Stomach (tissue), 9 donors: Measurements from ENCODE around the gene SFXN5. TPM values are rescaled to one million over a fixed set of nuclear protein-coding genes. Genes with fewer than 3 reads are reported as not detected.

Experiments used
- DNase-seq, 2 donors: peaks; one replicate each; pipeline versions ENCODE4 v3.0.0 to v3.0.0-alpha.2; 2013 to 2019
- H3K27ac ChIP-seq, 5 donors: fragments of 200-600 bp in 4 of 5; sonication (generic) in 4 of 5; one replicate each; pipeline ENCODE4 v1.5.1; 2013 to 2019; ENCODE audit warnings: mild to moderate bottlenecking in 1 of 5, moderate library complexity in 1 of 5
- H3K27me3 ChIP-seq, 3 donors: fragments of 200-600 bp; sonication (generic); one replicate each; pipeline ENCODE4 v1.5.1; 2017 to 2019; ENCODE audit warnings: mixed run types in 1 of 3
- H3K36me3 ChIP-seq, 4 donors: fragments of 200-600 bp; sonication (generic); 1 replicate in 3 of 4; 2 replicates in 1 of 4; pipeline ENCODE4 v1.5.1; 2016 to 2019
- H3K4me1 ChIP-seq, 4 donors: fragments of 200-600 bp; sonication (generic); one replicate each; pipeline ENCODE4 v1.5.1; 2016 to 2019
- H3K4me3 ChIP-seq, 4 donors: fragments of 200-600 bp; sonication (generic) in 3 of 4; one replicate each; pipeline ENCODE4 v1.5.1; 2016 to 2019; ENCODE audit warnings: mild to moderate bottlenecking in 1 of 4
- H3K9me3 ChIP-seq, 4 donors: fragments of 200-600 bp; sonication (generic); one replicate each; pipeline ENCODE4 v1.5.1; 2016 to 2019
- EP300 ChIP-seq: sonication (generic); formaldehyde crosslinking; IDR thresholded peaks from one replicate; pipeline ENCODE4 v1.6.1; 2017; ENCODE audit warnings: antibody characterized with exemption
- POLR2A ChIP-seq, 4 donors: fragments of 450-650 bp; IDR thresholded peaks; one replicate each; pipeline ENCODE4 v1.6.1; 2016; ENCODE audit warnings: antibody characterized with exemption in 4 of 4, control low read depth in 2 of 4, mild to moderate bottlenecking in 1 of 4, moderate library complexity in 1 of 4
- POLR2AphosphoS5 ChIP-seq, 3 donors: sonication (generic); formaldehyde crosslinking; IDR thresholded peaks; one replicate each; pipeline ENCODE4 v1.6.1; 2016; ENCODE audit warnings: antibody characterized with exemption in 3 of 3
- whole genome bisulfite sequencing, 5 donors: extraction: QIAGEN DNeasy Blood & Tissue Kit in 3 of 5; methylation state at CpG; one replicate each; pipeline versions ENCODE4 v1.1.5 to v1.1.7; 2013 to 2018; 5-methylcytosine and 5-hydroxymethylcytosine counted together
- intact Hi-C: fragments of 100-400 bp; cut with DNase I; formaldehyde crosslinking; loops from one replicate; pipeline ENCODE4 v1.15.1; 2023; ENCODE audit warnings: low total_unique reads
- polyA plus RNA-seq, 3 donors: library from polyadenylated mRNA; stranded (reverse); fragments of 200-250 nt; gene quantifications; one replicate each; pipeline ENCODE4 v1.2.3, GENCODE V29; 2013
- total RNA-seq, 5 donors: library from RNA; depleted of rRNA; stranded (reverse); fragments of >200 nt; gene quantifications; one replicate each; pipeline versions ENCODE4 v1.1.0 to v1.2.3, GENCODE V29; 2014 to 2016
- TF ChIP-seq, protein P1 (sequence below), 7 experiments: fragments of 450-650 bp in 4 of 7; fragments of 200-600 bp in 3 of 7; sonication (generic) in 3 of 7; IDR thresholded peaks; one replicate each; pipeline ENCODE4 v1.5.1; 2016 to 2019; ENCODE audit warnings: antibody characterized with exemption in 7 of 7, control low read depth in 2 of 7, mild to moderate bottlenecking in 1 of 7
- donor health status: healthy with polysubstance abuse.
- donor health status: Bipolar disorder and iron deficiency.
- donor health status: healthy.

SFXN5 gene
- total and polyA plus RNA-seq, 8 donors: 2.7 to 118 (median 17.2) TPM

DNA sequence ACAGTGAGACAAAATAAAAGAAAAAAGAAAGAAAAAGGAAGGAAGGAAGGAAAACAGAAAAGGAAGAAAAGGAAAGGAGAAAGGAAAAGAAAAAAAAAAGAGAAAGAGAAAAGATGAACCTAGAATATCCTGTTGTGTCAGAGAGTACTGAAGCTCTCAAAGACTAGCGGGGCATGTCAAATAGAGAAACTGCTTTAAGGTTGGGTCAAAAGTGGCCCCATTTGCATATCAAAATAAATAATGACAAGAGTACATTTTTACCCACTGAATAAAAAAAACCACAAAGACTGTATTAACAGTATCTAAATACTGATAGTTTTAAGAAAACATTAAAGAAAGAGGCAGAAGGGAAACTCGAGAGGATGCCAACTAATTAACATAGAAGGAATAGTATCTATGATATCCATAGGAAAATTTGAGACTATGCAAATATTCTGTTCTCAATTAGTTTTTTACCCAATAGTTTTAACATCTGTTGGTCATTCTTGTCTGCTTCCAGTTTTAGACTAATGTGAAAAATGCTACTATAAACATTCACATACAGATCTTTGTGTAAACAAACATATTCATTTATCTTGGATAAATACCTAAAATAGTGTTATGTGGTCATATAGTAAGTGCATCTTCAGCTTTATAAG lies 53.2 kb downstream of the SFXN5 start:
- Histone ChIP-seq H3K27ac (no peak overlapping the region), H3K4me3 (no peak overlapping the region), H3K27me3 (no peaks in the 10 kb centered on the region), H3K4me1 (peaks cover 0 to 13% (median 9%) of the 10 kb centered on the region in 4 donors), H3K36me3 (peaks cover 0 to 19% (median 12%) of the 10 kb centered on the region in 4 donors), H3K9me3 (no peaks in the 10 kb centered on the region)
- 63 to 87% (median 70%) methylated on average over 2 of the region's 2 CpGs for WGBS, 5 donors
- intact Hi-C loops: no loop called here
- DNase-seq: no peak
- TF ChIP-seq POLR2A (IDR thresholded peaks at IDR 0.05) (no peak), POLR2AphosphoS5 (IDR thresholded peaks at IDR 0.05) (no peak), EP300 (no peak)
- TF ChIP-seq, protein P1, sequence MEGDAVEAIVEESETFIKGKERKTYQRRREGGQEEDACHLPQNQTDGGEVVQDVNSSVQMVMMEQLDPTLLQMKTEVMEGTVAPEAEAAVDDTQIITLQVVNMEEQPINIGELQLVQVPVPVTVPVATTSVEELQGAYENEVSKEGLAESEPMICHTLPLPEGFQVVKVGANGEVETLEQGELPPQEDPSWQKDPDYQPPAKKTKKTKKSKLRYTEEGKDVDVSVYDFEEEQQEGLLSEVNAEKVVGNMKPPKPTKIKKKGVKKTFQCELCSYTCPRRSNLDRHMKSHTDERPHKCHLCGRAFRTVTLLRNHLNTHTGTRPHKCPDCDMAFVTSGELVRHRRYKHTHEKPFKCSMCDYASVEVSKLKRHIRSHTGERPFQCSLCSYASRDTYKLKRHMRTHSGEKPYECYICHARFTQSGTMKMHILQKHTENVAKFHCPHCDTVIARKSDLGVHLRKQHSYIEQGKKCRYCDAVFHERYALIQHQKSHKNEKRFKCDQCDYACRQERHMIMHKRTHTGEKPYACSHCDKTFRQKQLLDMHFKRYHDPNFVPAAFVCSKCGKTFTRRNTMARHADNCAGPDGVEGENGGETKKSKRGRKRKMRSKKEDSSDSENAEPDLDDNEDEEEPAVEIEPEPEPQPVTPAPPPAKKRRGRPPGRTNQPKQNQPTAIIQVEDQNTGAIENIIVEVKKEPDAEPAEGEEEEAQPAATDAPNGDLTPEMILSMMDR (IDR thresholded peaks at IDR 0.05): no peak

DNA sequence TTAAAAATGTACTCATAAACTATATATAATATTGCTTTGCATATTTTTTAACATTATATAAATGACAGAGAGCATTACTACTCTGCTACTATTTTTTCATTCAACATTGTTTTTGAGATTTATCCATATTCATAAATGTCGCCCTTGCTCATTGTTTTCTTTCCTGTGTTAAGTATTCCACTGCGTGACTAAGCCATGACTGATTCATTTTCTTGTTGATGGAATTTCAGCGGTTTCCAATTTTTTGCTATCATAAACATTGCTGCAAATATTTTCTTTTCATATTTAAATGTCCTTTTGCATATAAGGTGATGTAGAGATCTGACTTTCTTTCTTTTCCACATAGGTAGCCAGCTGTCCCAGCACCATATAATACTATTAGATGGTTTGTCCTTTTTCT lies 57.6 kb downstream of the SFXN5 start:
- no peaks in the 10 kb centered on the region for H3K27me3 ChIP-seq
- intact Hi-C loops: no loop called here
- WGBS, 5 donors: 78 to 96% (median 90%) methylated on average over 3 of the region's 3 CpGs
- no peak overlapping the region for H3K27ac ChIP-seq
- TF ChIP-seq POLR2AphosphoS5 (IDR thresholded peaks at IDR 0.05) (no peak), POLR2A (IDR thresholded peaks at IDR 0.05) (no peak), EP300 (no peak)
- TF ChIP-seq, protein P1 (IDR thresholded peaks at IDR 0.05): no peak
- no peaks in the 10 kb centered on the region for H3K4me1 ChIP-seq
- DNase-seq: no peak
- H3K36me3 ChIP-seq: peaks cover 0 to 11% (median 6%) of the 10 kb centered on the region in 4 donors
- H3K9me3 ChIP-seq: no peaks in the 10 kb centered on the region
- no peak overlapping the region for H3K4me3 ChIP-seq

DNA sequence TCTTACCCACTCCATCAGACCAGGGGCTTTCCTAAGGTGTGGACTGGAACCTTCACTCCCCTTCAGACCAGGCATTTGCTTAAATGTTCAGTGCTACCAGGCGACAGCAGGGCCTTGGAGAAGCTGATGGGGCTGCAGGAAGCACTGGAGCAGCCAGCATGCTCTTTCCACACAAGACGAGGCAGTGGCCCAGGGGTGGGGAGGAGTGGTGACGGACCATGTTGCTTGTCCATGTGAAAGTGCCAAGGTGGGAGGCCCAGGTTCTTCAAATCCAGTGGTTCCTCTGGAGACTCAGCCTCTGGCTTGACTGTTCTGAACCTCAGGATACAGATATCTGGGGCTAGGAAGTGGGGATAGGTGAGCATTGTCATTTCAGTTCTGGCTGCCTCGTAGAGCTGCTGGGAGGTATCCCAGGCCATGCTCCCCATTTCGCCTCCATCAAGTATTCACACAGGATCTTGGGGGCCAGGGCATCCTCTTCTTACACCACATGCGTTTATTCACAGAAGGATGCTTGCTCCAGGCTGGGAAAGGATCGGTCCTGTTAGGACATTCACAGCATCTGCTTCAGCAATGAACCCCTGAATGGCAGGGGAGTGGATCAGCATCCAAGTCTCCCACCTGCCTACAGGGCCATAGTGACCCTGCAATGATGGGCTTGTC lies 62.2 kb downstream of the SFXN5 start:
- DNase-seq: no peak
- 94 to 97% (median 95%) methylated on average over 5 to 7 of the region's 7 CpGs for WGBS, 5 donors
- intact Hi-C loops: no loop called here
- Histone ChIP-seq H3K9me3 (no peaks in the 10 kb centered on the region), H3K4me3 (no peak overlapping the region), H3K27me3 (no peaks in the 10 kb centered on the region), H3K4me1 (no peaks in the 10 kb centered on the region), H3K36me3 (peaks cover 0 to 29% (median 18%) of the 10 kb centered on the region in 4 donors), H3K27ac (no peak overlapping the region)
- TF ChIP-seq EP300 (no peak), POLR2AphosphoS5 (IDR thresholded peaks at IDR 0.05) (no peak), POLR2A (IDR thresholded peaks at IDR 0.05) (no peak)
- TF ChIP-seq, protein P1 (IDR thresholded peaks at IDR 0.05): no peak

DNA sequence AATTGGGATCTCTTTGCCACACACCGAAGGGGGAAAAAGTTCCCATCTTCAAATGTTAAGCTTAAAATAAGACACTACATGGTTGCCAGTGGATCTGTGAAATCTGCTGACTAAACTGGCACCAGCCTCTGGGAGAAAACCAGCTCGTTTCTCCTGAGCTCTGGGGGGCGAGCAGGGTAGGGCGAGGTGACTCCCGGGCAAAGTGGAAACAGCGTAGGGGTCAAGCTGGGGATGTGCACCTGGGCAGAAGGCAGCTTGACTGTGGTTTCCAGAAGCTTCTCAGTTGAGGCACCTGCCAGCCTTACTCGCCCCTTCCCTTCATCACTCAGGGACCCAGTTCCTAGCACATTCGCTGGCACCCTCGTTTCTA lies 62.8 kb downstream of the SFXN5 start:
- H3K4me3 ChIP-seq: no peak overlapping the region
- peaks cover 0 to 29% (median 18%) of the 10 kb centered on the region in 4 donors for H3K36me3 ChIP-seq
- H3K27me3 ChIP-seq: no peaks in the 10 kb centered on the region
- H3K9me3 ChIP-seq: no peaks in the 10 kb centered on the region
- H3K27ac ChIP-seq: no peak overlapping the region
- intact Hi-C loops: no loop called here
- H3K4me1 ChIP-seq: no peaks in the 10 kb centered on the region
- WGBS, 5 donors: 82 to 96% (median 94%) methylated on average over 9 of the region's 9 CpGs
- no peak for DNase-seq
- TF ChIP-seq EP300 (no peak), POLR2AphosphoS5 (IDR thresholded peaks at IDR 0.05) (no peak)
- TF ChIP-seq, protein P1 (IDR thresholded peaks at IDR 0.05): no peak
